ENCODE results near the gene SYT7.

Gene SYT7

DNA sequence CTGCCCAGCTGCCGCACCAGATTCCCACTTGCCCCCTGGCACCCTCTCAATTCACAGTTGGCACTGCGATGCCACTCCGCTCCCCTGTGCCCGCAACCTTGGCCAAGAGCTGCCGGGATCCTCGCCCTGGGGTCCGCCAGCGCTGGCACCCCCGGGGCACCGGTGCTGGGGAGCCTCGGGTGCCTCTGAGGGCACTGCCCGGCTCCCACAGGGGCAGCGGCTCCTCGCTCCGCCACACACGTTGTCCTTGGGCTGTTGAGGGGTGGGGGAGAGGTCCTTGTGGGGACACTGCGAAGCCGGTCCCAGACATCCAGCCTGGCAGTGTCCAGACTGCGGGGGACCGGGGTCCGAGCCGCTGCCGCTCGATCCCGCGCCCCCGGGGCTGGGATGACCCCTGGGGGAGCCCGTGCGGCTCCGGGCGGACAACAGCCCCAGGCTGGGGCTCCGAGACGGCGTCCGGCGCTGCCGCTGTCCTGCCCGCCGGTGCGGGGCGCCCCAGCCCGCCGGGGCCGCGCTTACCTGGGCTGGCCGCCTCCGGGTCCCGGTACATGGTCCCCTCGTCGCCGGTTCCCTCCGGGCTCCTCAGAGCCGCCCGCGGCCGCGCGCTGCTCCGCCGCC, 496 bp downstream of the SYT7 start:
- DNase-seq (ENCODE audit: insufficient read length, low spot score) = no peak
- TF ChIP-seq, protein P1, sequence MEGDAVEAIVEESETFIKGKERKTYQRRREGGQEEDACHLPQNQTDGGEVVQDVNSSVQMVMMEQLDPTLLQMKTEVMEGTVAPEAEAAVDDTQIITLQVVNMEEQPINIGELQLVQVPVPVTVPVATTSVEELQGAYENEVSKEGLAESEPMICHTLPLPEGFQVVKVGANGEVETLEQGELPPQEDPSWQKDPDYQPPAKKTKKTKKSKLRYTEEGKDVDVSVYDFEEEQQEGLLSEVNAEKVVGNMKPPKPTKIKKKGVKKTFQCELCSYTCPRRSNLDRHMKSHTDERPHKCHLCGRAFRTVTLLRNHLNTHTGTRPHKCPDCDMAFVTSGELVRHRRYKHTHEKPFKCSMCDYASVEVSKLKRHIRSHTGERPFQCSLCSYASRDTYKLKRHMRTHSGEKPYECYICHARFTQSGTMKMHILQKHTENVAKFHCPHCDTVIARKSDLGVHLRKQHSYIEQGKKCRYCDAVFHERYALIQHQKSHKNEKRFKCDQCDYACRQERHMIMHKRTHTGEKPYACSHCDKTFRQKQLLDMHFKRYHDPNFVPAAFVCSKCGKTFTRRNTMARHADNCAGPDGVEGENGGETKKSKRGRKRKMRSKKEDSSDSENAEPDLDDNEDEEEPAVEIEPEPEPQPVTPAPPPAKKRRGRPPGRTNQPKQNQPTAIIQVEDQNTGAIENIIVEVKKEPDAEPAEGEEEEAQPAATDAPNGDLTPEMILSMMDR (IDR thresholded peaks at IDR 0.05; ENCODE audit: insufficient read depth, missing control alignments) = no peak
- no peak for FAIRE-seq

DNA sequence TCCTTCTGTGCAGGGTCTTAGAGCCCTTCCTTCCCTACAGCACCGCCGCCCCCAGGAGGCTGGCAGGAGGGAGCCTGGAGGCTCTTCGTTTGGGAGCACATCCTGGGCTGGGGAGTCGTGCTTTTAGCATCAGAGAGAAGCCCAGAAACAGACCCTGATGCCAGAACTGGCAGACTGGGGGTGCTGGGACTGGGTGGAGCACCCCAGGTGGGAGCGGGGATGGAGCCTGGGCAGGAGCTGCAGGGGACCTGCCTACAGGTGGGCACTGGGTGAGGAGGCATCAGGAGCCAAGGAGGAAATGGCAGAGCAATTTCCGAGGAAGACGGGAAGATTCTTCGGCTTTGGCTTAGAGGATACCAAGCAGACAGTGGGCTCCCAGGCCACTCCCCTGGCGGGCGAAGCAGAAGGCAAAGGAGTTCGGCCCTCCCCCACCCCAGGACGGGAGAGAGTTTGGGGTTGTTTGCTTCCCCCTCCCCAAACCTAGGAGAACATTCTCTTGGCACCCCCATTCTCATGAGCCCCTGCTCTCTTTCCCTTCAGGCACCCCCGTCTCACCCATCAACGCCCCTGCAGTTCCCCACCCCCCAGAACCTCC, 1.1 kb downstream of the SYT7 start:
- DNase-seq (ENCODE audit: insufficient read length, low spot score) (no peak), FAIRE-seq (no peak)
- TF ChIP-seq, protein P1 (IDR thresholded peaks at IDR 0.05; ENCODE audit: insufficient read depth, missing control alignments) = no peak

DNA sequence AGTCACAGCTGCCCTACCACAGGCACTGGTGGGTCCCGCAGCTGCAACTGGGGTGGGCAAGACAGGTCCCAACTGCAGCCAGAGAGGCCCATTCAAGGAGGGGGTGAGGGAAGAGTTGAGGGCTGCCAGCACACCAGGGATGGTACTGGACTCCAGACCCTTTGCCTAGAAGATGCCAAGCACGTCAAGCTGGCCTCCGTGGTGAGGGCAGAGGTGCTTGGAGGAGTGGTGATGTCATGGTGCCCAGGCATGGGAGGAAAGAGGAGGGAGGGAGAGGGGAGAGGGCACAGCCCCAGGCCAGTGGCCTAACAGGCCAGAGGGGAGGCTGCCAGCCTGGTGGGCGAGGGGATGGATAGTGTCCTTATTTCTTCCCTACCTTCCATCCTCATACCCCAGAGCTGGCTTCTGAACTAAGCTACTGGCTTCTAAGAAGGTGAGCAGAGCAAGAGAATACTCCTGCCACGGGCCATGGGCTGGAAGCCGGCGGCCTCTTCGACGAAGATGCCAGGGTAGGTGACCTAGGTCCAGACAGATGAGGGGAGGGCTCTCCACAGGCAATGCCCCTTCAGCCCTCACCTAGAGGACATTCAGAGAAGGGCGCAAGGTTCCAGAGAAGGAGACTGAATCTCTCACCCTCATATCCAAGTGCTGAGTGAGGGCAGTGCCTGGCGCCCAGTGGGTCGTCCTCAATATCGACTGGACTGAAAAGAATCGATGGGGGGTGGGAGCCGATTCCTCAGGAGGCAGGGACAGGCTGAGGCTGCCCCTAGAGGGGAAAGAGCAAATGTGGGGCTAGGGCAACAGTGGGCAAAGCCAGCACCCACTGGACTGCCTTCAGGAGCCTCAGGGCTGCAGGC, 1.8 kb downstream of the SYT7 start:
- TF ChIP-seq, protein P1 (IDR thresholded peaks at IDR 0.05; ENCODE audit: insufficient read depth, missing control alignments) = no peak
- DNase-seq (ENCODE audit: insufficient read length, low spot score) (no peak), FAIRE-seq (no peak)

DNA sequence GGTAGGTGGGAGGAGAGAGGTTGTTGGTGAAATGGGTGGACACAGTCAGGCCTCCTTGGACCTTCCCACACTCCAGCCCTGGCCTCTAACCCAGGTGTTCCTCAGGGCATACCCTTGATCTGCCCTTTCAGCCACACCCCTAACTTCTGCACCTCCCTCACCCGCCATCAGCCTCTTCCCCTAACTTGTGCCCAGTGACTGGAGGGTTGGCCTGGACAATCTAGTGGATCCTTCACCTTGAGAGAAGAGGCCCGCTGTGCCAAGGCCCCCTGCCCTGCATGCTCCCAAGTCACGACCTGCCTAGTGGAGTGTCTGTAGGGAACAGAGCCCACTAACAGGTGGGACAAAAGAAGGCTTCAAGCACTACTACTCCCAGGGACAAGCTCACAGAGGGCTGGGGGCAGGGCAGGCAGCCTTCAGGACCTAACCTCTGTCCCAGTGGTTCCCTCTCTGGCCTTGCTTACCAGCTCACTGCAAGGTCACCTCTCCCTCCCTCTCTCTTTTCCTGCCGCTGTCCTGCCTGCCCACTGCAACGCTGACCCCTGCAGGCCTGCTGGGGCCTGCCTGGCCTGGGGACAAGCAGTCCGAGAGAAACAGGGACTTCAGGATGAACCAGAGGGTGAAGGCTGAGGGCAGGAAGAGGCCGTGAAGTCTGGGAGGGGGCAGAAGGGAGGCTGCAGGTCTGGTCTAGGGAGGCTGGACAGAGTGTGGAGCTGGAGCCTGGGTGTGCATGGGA, 3.3 kb downstream of the SYT7 start:
- FAIRE-seq = no peak
- TF ChIP-seq, protein P1 (IDR thresholded peaks at IDR 0.05; ENCODE audit: insufficient read depth, missing control alignments) = no peak
- peak; percentile 62 for DNase-seq (ENCODE audit: insufficient read length, low spot score)

DNA sequence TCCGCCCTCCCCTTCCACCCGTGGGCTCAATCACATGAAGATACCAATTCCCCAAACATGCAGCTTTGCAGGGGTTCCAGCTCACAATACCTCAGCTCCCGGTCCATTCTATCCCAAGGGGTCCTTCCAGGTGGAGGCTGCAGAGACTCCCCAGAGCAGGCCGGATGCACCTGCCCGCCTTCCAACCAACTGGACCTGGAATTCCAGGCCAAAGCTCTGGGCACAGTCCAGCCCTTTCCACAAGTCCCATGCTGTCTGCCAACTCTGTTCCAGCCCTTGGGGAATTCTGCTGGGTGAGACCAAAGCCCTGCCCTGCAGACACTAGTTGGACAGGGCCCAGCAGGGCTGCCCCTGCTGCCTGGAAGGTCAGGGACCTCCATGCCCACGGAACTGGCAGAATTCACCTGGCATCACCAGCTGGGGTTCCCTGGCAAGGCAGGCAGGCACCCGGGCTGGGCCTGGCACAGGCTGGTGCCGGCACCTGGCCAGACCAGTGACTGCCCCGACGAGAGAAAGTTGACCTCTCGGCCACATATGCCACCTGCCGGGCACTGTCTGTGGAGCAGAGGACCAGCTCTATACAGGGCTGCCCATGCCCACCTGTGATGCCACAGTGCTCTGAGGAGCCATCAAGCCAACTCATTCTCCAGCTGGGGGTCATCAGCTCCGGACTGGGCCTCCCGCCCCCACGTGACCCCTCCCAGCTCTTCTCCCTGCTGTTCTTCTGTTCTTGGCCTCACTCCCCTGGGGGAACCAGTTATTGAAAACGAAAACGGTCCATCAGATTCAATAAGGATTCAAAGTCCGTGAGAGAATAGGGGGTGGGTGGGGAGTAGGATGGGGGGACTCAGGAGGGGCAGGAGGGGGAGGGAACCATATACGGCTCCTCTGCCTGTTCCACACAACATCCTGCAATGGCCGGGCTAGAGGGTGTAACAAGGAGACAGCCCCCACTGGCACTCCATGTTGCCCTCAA, 4.7 kb downstream of the SYT7 start:
- DNase-seq (ENCODE audit: insufficient read length, low spot score) = no peak

More for the DNA sequence above, 4.7 kb downstream of the SYT7 start:
- TF ChIP-seq, protein P1 (IDR thresholded peaks at IDR 0.05; ENCODE audit: insufficient read depth, missing control alignments) = no peak
- no peak for FAIRE-seq

Measured in D721Med (cell line).